SK-N-SH (cell line): Measurements from ENCODE around the gene GNB2. TPM values are rescaled to one million over a fixed set of nuclear protein-coding genes. Genes with fewer than 3 reads are reported as not detected.

Experiments
- CTCF ChIA-PET: fragments of 300-600, 350-600 bp; formaldehyde crosslinking; extraction: SDS; loops from one replicate; lab custom pipeline; 2021; lab: Yijun Ruan, JAX
- POLR2A ChIA-PET: fragments of 350-600 bp; sonication (Branson Sonifier 250); formaldehyde crosslinking; extraction: SDS; loops from one replicate; lab custom pipeline; 2020; ENCODE audit warnings: antibody characterized with exemption, inconsistent platforms; lab: Yijun Ruan, JAX
- DNase-seq: peaks from one replicate; pipeline ENCODE4 v3.0.0; 2012
- H2AFZ ChIP-seq: fragments of 200-600 bp; sonication (generic); 2 replicates; pipeline ENCODE4 v1.8.1; 2016; ENCODE audit warnings: antibody characterized with exemption, mild to moderate bottlenecking, low read depth
- H3F3A ChIP-seq: fragments of 200-600 bp; sonication (generic); replicated peaks from 2 replicates; pipeline ENCODE3; 2016; ENCODE audit warnings: antibody characterized with exemption, mild to moderate bottlenecking; ENCODE audit not compliant: insufficient read depth
- H3K27ac ChIP-seq, 2 experiments: fragments of 200-500 bp in 1 of 2; fragments of 200-600 bp in 1 of 2; sonication (Bioruptor generic) in 1 of 2; sonication (generic), shearing (Covaris generic) in 1 of 2; 2 replicates each; pipeline versions ENCODE4 v1.5.1 to v1.6.1; 2014 to 2016; ENCODE audit warnings: low read depth in 2 of 2, inconsistent platforms in 1 of 2, low read length in 1 of 2, mild to moderate bottlenecking in 1 of 2, mixed read lengths in 1 of 2
- H3K27me3 ChIP-seq: fragments of 200-600 bp; sonication (generic), shearing (Covaris generic); 2 replicates; pipeline ENCODE4 v1.6.1; 2016; ENCODE audit warnings: mixed run types; ENCODE audit not compliant: insufficient read depth
- H3K36me3 ChIP-seq, 2 experiments: fragments of 200-500 bp in 1 of 2; fragments of 200-600 bp in 1 of 2; sonication (Bioruptor generic) in 1 of 2; sonication (generic) in 1 of 2; replicated peaks in 1 of 2; 2 replicates each; pipeline versions ENCODE3 to v1.5.1; 2014 to 2016; ENCODE audit warnings: low read length in 1 of 2, mild to moderate bottlenecking in 1 of 2; ENCODE audit not compliant: insufficient read depth in 2 of 2, control insufficient read depth in 1 of 2
- H3K4me1 ChIP-seq, 2 experiments: fragments of 200-500 bp in 1 of 2; fragments of 200-600 bp in 1 of 2; sonication (Bioruptor generic) in 1 of 2; sonication (generic), shearing (Covaris generic) in 1 of 2; 2 replicates each; pipeline versions ENCODE4 v1.5.1 to v1.6.1; 2014 to 2016; ENCODE audit warnings: low read depth in 1 of 2, low read length in 1 of 2, mixed run types in 1 of 2; ENCODE audit not compliant: insufficient read depth in 2 of 2, control insufficient read depth in 1 of 2
- H3K4me2 ChIP-seq: fragments of 200-600 bp; sonication (generic), shearing (Covaris generic); 2 replicates; pipeline ENCODE4 v1.6.1; 2017; ENCODE audit warnings: mixed run types
- H3K4me3 ChIP-seq, 2 experiments: fragments of 200-500 bp in 1 of 2; fragments of 200-600 bp in 1 of 2; sonication (Bioruptor generic) in 1 of 2; sonication (generic), shearing (Covaris generic) in 1 of 2; 2 replicates each; pipeline versions ENCODE4 v1.5.1 to v1.8.1; 2014 to 2016; ENCODE audit warnings: low read depth in 2 of 2, inconsistent platforms in 1 of 2, low read length in 1 of 2, mild to moderate bottlenecking in 1 of 2, mixed read lengths in 1 of 2, moderate library complexity in 1 of 2
- H3K79me2 ChIP-seq: fragments of 200-600 bp; sonication (generic); 2 replicates; pipeline ENCODE4 v1.8.1; 2017; ENCODE audit warnings: mild to moderate bottlenecking; ENCODE audit not compliant: insufficient read depth
- H3K9ac ChIP-seq: fragments of 200-600 bp; sonication (generic); 2 replicates; pipeline ENCODE4 v1.6.1; 2017; ENCODE audit warnings: mixed run types
- H3K9me2 ChIP-seq: fragments of 200-600 bp; sonication (generic); 2 replicates; pipeline ENCODE4 v1.6.1; 2017; ENCODE audit warnings: mixed run types
- H3K9me3 ChIP-seq: fragments of 200-600 bp; sonication (generic); 2 replicates; pipeline ENCODE4 v1.6.1; 2017; ENCODE audit warnings: mixed run types, mild to moderate bottlenecking, moderate library complexity
- H4K20me1 ChIP-seq: fragments of 200-600 bp; sonication (generic); 2 replicates; pipeline ENCODE4 v1.6.1; 2017; ENCODE audit warnings: mild to moderate bottlenecking, mixed run types; ENCODE audit not compliant: insufficient read depth
- ELF1 ChIP-seq: IDR thresholded peaks from 2 replicates; pipeline ENCODE4 v1.4.0; 2012
- EP300 ChIP-seq, 2 experiments: IDR thresholded peaks; 2 replicates each; pipeline versions ENCODE4 v1.4.0 to v1.6.1; 2012; ENCODE audit warnings: borderline replicate concordance in 1 of 2, low read depth in 1 of 2, low read length in 1 of 2
- EZH2phosphoT487 ChIP-seq: fragments of 200-600 bp; sonication (generic); IDR thresholded peaks from 2 replicates; pipeline ENCODE4 v1.6.1; 2017; ENCODE audit warnings: low read depth, mixed run types, mild to moderate bottlenecking, antibody characterized with exemption, moderate library complexity, borderline replicate concordance
- FOSL2 ChIP-seq: IDR thresholded peaks from 2 replicates; pipeline ENCODE4 v1.4.0; 2012; ENCODE audit warnings: low read depth, mild to moderate bottlenecking, moderate library complexity, borderline replicate concordance
- FOXM1 ChIP-seq: IDR thresholded peaks from 2 replicates; pipeline ENCODE4 v1.4.0; 2012; ENCODE audit warnings: low read depth, mild to moderate bottlenecking
- JUND ChIP-seq: IDR thresholded peaks from 2 replicates; pipeline ENCODE4 v1.4.0; 2012
- RAD21 ChIP-seq: IDR thresholded peaks from 2 replicates; pipeline ENCODE4 v1.6.1; 2012; ENCODE audit warnings: mild to moderate bottlenecking, low read length
- RCOR1 ChIP-seq: fragments of 150-350 bp; IDR thresholded peaks from 2 replicates; pipeline ENCODE4 v1.6.1; 2017; ENCODE audit warnings: antibody characterized with exemption, low read length
- SMC3 ChIP-seq: IDR thresholded peaks from 2 replicates; pipeline ENCODE4 v1.6.1; 2012; ENCODE audit warnings: low read depth, low read length, improper control_type of control experiment
- TEAD4 ChIP-seq: IDR thresholded peaks from 2 replicates; pipeline ENCODE4 v1.4.0; 2012; ENCODE audit warnings: mild to moderate bottlenecking, borderline replicate concordance; ENCODE audit not compliant: insufficient read depth
- YY1 ChIP-seq: IDR thresholded peaks from 2 replicates; pipeline ENCODE4 v1.4.0; 2012; ENCODE audit warnings: low read depth, mild to moderate bottlenecking
- WGBS: methylation state at CpG from one replicate; pipeline ENCODE4 v1.1.6; 2017; ENCODE audit warnings: low lambda C conversion rate; 5-methylcytosine and 5-hydroxymethylcytosine counted together
- polyA plus RNA-seq, 3 experiments: library from polyadenylated mRNA; depleted of rRNA; stranded (reverse); fragments of >200 nt; gene quantifications; 2 replicates each; pipeline ENCODE4 v1.2.3, GENCODE V29; 2012
- TF ChIP-seq, protein P1 (sequence below): IDR thresholded peaks from 2 replicates; pipeline ENCODE4 v1.4.0; 2012; ENCODE audit warnings: low read depth
- TF ChIP-seq, protein P2 (sequence below): fragments of 200-600 bp; sonication (generic); IDR thresholded peaks from 2 replicates; pipeline ENCODE4 v1.6.1; 2017; ENCODE audit warnings: antibody characterized with exemption, mild to moderate bottlenecking, moderate library complexity
- TF ChIP-seq, protein P3 (sequence below): fragments of 150-350 bp; IDR thresholded peaks from 2 replicates; pipeline ENCODE4 v1.6.1; 2016; ENCODE audit warnings: mild to moderate bottlenecking, low read depth, low read length
- TF ChIP-seq, protein P4 (sequence below): IDR thresholded peaks from 2 replicates; pipeline ENCODE4; 2012

Gene GNB2
- polyA plus RNA-seq, 1 of the 3 experiments (the other 2 are of a cell fraction) = 398 TPM

DNA sequence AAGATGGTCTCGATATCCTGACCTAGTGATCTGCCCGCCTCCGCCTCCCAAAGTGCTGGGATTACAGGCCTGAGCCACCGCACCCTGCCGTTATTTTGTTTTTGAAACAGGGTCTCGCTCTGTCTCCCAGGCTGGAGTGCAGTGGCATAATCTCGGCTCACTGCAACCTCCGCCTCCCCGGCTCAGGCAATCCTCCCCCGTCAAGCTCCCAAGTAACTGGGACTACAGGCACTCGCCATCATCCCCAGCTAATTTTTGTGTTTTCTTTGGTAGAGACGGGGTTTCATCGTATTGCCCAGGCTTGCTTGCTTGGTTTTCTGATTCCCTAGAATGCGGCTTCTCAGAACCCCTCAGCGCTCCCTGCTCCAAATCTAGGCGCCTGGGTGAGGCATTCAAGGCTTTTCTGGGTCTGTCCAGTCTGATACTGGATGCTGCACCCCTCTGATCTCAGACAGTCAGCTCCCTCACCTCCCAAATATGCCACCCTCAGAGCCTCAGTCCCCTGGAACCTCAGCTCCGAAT lies 33.5 kb upstream of the GNB2 start:
- H3K4me2 ChIP-seq = no peak overlapping the region
- peaks cover 0 to 9% of the 10 kb centered on the region in 2 experiments; a peak in 1 of 4 replicates for H3K4me1 ChIP-seq
- H2AFZ ChIP-seq = no peak overlapping the region
- no peaks in the 10 kb centered on the region for H3K79me2 ChIP-seq
- H3K36me3 ChIP-seq = no peaks in the 10 kb centered on the region
- ChIA-PET POLR2A (no interaction called here), CTCF (interaction anchor here (1.1 to 3.8 kb wide), 3 partner anchors 11 to 52 kb away, joined by 3 to 19 read pairs (median 6); no protein-coding TSS in a partner anchor)
- no peak overlapping the region for H3K27ac ChIP-seq
- WGBS = 87% methylated on average over 17 of the region's 17 CpGs
- TF ChIP-seq RCOR1 = no peak
- TF ChIP-seq, protein P1, sequence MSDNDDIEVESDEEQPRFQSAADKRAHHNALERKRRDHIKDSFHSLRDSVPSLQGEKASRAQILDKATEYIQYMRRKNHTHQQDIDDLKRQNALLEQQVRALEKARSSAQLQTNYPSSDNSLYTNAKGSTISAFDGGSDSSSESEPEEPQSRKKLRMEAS = no peak
- TF ChIP-seq RAD21 = no peak
- TF ChIP-seq FOSL2 = no peak
- TF ChIP-seq, protein P2, sequence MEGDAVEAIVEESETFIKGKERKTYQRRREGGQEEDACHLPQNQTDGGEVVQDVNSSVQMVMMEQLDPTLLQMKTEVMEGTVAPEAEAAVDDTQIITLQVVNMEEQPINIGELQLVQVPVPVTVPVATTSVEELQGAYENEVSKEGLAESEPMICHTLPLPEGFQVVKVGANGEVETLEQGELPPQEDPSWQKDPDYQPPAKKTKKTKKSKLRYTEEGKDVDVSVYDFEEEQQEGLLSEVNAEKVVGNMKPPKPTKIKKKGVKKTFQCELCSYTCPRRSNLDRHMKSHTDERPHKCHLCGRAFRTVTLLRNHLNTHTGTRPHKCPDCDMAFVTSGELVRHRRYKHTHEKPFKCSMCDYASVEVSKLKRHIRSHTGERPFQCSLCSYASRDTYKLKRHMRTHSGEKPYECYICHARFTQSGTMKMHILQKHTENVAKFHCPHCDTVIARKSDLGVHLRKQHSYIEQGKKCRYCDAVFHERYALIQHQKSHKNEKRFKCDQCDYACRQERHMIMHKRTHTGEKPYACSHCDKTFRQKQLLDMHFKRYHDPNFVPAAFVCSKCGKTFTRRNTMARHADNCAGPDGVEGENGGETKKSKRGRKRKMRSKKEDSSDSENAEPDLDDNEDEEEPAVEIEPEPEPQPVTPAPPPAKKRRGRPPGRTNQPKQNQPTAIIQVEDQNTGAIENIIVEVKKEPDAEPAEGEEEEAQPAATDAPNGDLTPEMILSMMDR = no peak
- no peak for TF ChIP-seq ELF1
- TF ChIP-seq YY1 = no peak
- TF ChIP-seq FOXM1 = no peak
- TF ChIP-seq EZH2phosphoT487 = no peak
- TF ChIP-seq, protein P3, sequence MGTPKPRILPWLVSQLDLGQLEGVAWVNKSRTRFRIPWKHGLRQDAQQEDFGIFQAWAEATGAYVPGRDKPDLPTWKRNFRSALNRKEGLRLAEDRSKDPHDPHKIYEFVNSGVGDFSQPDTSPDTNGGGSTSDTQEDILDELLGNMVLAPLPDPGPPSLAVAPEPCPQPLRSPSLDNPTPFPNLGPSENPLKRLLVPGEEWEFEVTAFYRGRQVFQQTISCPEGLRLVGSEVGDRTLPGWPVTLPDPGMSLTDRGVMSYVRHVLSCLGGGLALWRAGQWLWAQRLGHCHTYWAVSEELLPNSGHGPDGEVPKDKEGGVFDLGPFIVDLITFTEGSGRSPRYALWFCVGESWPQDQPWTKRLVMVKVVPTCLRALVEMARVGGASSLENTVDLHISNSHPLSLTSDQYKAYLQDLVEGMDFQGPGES = no peak
- TF ChIP-seq EP300 (IDR thresholded peaks at IDR 0.05; ENCODE audit: borderline replicate concordance in 1 of 2, low read depth in 1 of 2, low read length in 1 of 2) = no peak
- no peak for TF ChIP-seq JUND
- H3K9me2 ChIP-seq = no peaks in the 10 kb centered on the region
- DNase-seq = no peak
- H4K20me1 ChIP-seq = no peaks in the 10 kb centered on the region
- H3K9ac ChIP-seq = no peak overlapping the region
- H3K4me3 ChIP-seq = no peak overlapping the region
- H3K9me3 ChIP-seq = no peaks in the 10 kb centered on the region
- H3F3A ChIP-seq = no peaks in the 10 kb centered on the region
- H3K27me3 ChIP-seq = no peaks in the 10 kb centered on the region

DNA sequence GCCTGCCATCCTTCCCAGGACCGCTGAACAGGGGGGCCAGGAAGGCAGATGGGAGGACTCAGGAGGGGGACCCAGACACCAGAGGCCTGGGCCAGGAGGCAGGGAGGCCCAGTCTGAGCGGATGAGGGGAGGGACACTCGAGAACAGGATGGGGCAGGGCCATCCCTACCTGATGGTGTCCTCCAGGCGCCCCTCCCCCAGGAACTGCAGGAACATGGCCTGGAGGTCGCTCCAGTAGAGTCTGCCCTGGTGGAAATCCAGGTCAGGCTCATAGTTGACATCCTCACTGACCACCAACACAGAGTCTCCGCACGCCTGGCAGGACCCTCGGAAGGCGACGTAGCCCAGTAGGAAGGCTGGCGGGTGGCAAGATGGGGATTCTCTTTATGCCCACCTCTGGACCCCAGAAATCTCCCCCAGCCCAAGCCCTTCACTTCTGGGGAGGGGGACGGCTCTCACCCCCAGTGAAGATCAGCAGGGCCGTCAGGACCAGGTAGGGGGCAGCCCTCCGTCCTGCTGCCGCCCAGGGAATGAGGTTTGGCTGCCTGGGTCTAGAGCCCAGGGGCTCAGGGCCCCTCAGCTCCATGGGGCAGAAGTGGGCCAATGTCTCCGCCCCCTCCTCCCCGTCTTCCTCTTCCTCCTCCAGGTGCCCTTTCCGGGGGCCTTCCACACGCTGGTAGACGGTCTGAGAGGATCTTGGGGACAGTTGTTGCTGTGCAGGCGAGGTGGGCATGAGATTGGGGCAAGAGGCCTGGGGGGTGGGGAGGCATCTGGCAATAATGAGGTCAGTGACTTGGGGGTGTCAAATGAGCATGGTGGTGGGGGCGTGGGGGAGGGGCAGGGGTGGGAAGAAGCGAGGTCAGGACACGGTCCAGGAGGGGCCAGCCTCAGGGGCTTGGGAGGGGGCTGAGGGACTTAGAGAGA lies 32.8 kb upstream of the GNB2 start:
- ChIA-PET POLR2A (no interaction called here), CTCF (interaction anchor here (1.1 to 3.8 kb wide), 3 partner anchors 11 to 51 kb away, joined by 3 to 19 read pairs (median 11); partner anchors contain the start of gene ACTL6B)
- Histone ChIP-seq H3K79me2 (no peaks in the 10 kb centered on the region), H3K4me2 (no peak overlapping the region), H3K9ac (no peak overlapping the region), H3K9me3 (no peaks in the 10 kb centered on the region), H3F3A (no peaks in the 10 kb centered on the region), H3K9me2 (no peaks in the 10 kb centered on the region), H3K27ac (no peak overlapping the region), H4K20me1 (no peaks in the 10 kb centered on the region), H3K36me3 (no peaks in the 10 kb centered on the region), H2AFZ (no peak overlapping the region), H3K27me3 (no peaks in the 10 kb centered on the region), H3K4me1 (peaks cover 0 to 9% of the 10 kb centered on the region in 2 experiments; a peak in 1 of 4 replicates), H3K4me3 (no peak overlapping the region)
- DNase-seq = peak; percentile 47
- TF ChIP-seq FOXM1 (no peak), SMC3 (no peak), EZH2phosphoT487 (no peak), TEAD4 (no peak)
- TF ChIP-seq, protein P4, sequence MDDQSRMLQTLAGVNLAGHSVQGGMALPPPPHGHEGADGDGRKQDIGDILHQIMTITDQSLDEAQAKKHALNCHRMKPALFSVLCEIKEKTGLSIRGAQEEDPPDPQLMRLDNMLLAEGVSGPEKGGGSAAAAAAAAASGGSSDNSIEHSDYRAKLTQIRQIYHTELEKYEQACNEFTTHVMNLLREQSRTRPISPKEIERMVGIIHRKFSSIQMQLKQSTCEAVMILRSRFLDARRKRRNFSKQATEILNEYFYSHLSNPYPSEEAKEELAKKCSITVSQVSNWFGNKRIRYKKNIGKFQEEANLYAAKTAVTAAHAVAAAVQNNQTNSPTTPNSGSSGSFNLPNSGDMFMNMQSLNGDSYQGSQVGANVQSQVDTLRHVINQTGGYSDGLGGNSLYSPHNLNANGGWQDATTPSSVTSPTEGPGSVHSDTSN = no peak
- TF ChIP-seq, protein P1 = no peak
- 75% methylated on average over 23 of the region's 24 CpGs for WGBS
